ENCODE data around the gene LGMN.

- TF ChIP-seq TAF1 (IDR thresholded peaks at IDR 0.05; ENCODE audit: low read depth, low read length) (no peak), POLR2A (IDR thresholded peaks at IDR 0.05; ENCODE audit: low read depth, low read length) (no peak)
These were observed 32.3 kb downstream of the LGMN start for GRCh38 chr14:92716131-92716530.
